SU-DHL-6 (cell line): ENCODE results near the gene DYNLT2.

Experiments
- H2AFZ ChIP-seq: fragments of 200-600 bp; sonication (generic); 2 replicates; pipeline ENCODE4 v1.6.1; 2014; ENCODE audit warnings: low read depth, mild to moderate bottlenecking, moderate library complexity, mixed read lengths, antibody characterized with exemption, low read length; ENCODE audit not compliant: severe bottlenecking
- H3F3A ChIP-seq: fragments of 200-600 bp; shearing (Covaris generic); 2 replicates; pipeline ENCODE4 v1.6.0; 2016; ENCODE audit warnings: antibody characterized with exemption, mild to moderate bottlenecking; ENCODE audit not compliant: insufficient read depth
- H3K27ac ChIP-seq: fragments of 200-600 bp; sonication (generic); 2 replicates; pipeline ENCODE4 v1.5.1; 2016; ENCODE audit warnings: low read depth, mild to moderate bottlenecking, low read length, moderate library complexity, mixed read lengths
- H3K27me3 ChIP-seq: fragments of 200-600 bp; sonication (generic), shearing (Covaris generic); 2 replicates; pipeline ENCODE4 v1.6.0; 2014; ENCODE audit warnings: mild to moderate bottlenecking, low read length
- H3K36me3 ChIP-seq: fragments of 200-600 bp; sonication (generic); 2 replicates; pipeline ENCODE4 v1.6.1; 2014; ENCODE audit warnings: mild to moderate bottlenecking, low read length, mixed read lengths
- H3K4me2 ChIP-seq: fragments of 300-600, 200-600 bp; shearing (Covaris generic), sonication (generic); 2 replicates; pipeline ENCODE4 v1.6.0; 2014; ENCODE audit warnings: low read length, low read depth, mild to moderate bottlenecking; ENCODE audit not compliant: poor library complexity, severe bottlenecking
- H3K4me3 ChIP-seq: fragments of 200-600 bp; sonication (generic); 2 replicates; pipeline ENCODE4 v1.5.1; 2014; ENCODE audit warnings: antibody characterized with exemption, low read length, mild to moderate bottlenecking, mixed read lengths; ENCODE audit not compliant: insufficient read depth, poor library complexity, severe bottlenecking
- H3K79me2 ChIP-seq: fragments of 200-600 bp; sonication (generic); 2 replicates; pipeline ENCODE4 v1.6.1; 2014; ENCODE audit warnings: mild to moderate bottlenecking, low read length, moderate library complexity; ENCODE audit not compliant: insufficient read depth
- H3K9ac ChIP-seq: fragments of 200-600 bp; sonication (generic); 2 replicates; pipeline ENCODE4 v1.7.0; 2014; ENCODE audit warnings: mild to moderate bottlenecking, low read length
- H3K9me2 ChIP-seq: fragments of 200-600 bp; sonication (generic); replicated peaks from 2 replicates; pipeline ENCODE4 v1.6.1; 2014; ENCODE audit warnings: low read length; ENCODE audit not compliant: insufficient read depth
- H3K9me3 ChIP-seq: fragments of 200-600 bp; sonication (generic); 2 replicates; pipeline ENCODE4 v1.6.1; 2014; ENCODE audit warnings: low read length, mixed read lengths; ENCODE audit not compliant: insufficient read depth
- H4K20me1 ChIP-seq: fragments of 200-600 bp; sonication (generic); 2 replicates; pipeline ENCODE4 v1.6.1; 2014; ENCODE audit warnings: low read depth, mild to moderate bottlenecking, antibody characterized with exemption, low read length, moderate library complexity, mixed read lengths
- EZH2phosphoT487 ChIP-seq: fragments of 200-600 bp; sonication (generic), shearing (Covaris generic); conservative IDR thresholded peaks from 2 replicates; pipeline ENCODE4 v1.6.1; 2018; ENCODE audit warnings: mild to moderate bottlenecking, antibody characterized with exemption, low read length, moderate library complexity, mixed read lengths
- TF ChIP-seq, protein P1 (sequence below): fragments of 200-600 bp; sonication (generic); IDR thresholded peaks from one replicate; pipeline ENCODE4 v1.5.1; 2017; ENCODE audit warnings: antibody characterized with exemption, mild to moderate bottlenecking, low read length, moderate library complexity; ENCODE audit not compliant: insufficient read depth, poor library complexity, severe bottlenecking

Gene DYNLT2

GRCh38 chr6:169782966-169783365, 31.6 kb upstream of the DYNLT2 start:
- Histone ChIP-seq H3K9ac (no peak overlapping the region), H3K9me3 (no peaks in the 10 kb centered on the region), H3K27me3 (no peaks in the 10 kb centered on the region), H3K9me2 (no peaks in the 10 kb centered on the region), H3K36me3 (no peaks in the 10 kb centered on the region), H3K79me2 (no peaks in the 10 kb centered on the region), H4K20me1 (no peaks in the 10 kb centered on the region), H3K27ac (no peak overlapping the region), H3K4me2 (no peak overlapping the region), H3K4me3 (no peak overlapping the region), H2AFZ (no peak overlapping the region), H3F3A (no peaks in the 10 kb centered on the region)
- TF ChIP-seq, protein P1, sequence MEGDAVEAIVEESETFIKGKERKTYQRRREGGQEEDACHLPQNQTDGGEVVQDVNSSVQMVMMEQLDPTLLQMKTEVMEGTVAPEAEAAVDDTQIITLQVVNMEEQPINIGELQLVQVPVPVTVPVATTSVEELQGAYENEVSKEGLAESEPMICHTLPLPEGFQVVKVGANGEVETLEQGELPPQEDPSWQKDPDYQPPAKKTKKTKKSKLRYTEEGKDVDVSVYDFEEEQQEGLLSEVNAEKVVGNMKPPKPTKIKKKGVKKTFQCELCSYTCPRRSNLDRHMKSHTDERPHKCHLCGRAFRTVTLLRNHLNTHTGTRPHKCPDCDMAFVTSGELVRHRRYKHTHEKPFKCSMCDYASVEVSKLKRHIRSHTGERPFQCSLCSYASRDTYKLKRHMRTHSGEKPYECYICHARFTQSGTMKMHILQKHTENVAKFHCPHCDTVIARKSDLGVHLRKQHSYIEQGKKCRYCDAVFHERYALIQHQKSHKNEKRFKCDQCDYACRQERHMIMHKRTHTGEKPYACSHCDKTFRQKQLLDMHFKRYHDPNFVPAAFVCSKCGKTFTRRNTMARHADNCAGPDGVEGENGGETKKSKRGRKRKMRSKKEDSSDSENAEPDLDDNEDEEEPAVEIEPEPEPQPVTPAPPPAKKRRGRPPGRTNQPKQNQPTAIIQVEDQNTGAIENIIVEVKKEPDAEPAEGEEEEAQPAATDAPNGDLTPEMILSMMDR, result no peak
- no peak for TF ChIP-seq EZH2phosphoT487

DNA sequence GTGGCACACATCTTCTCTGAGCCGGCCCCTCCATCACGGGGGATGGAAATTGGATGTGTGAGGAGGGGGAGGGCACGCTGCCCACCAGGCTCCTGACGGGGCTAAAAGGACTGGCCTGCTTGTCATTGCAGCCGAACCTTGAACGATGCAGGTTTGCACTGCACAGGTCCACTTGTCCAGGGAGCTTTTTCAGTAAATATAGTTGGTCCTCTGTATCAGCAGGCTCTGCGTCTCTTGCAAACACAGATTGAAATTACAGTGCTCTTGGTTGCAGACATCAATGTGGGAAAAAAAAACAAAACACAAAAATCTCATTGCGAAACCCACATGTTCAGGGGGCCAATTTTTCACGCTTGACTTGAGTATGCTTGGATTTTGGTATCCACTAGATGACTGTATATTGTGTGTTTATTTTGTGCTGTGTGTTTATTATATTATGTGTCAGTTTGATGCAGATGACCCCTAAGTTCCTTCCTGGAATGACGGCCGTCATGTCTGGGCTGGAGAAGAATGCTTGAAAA, 29.3 kb upstream of the DYNLT2 start:
- no peaks in the 10 kb centered on the region for H3F3A ChIP-seq
- TF ChIP-seq, protein P1, result no peak
- no peak for TF ChIP-seq EZH2phosphoT487
- no peak overlapping the region for H3K27ac ChIP-seq
- H3K36me3 ChIP-seq, result no peaks in the 10 kb centered on the region
- no peak overlapping the region for H3K4me2 ChIP-seq
- no peaks in the 10 kb centered on the region for H3K27me3 ChIP-seq
- no peaks in the 10 kb centered on the region for H3K79me2 ChIP-seq
- no peaks in the 10 kb centered on the region for H4K20me1 ChIP-seq
- H3K4me3 ChIP-seq, result no peak overlapping the region
- H3K9ac ChIP-seq, result no peak overlapping the region
- H3K9me3 ChIP-seq, result no peaks in the 10 kb centered on the region
- H2AFZ ChIP-seq, result no peak overlapping the region
- H3K9me2 ChIP-seq, result no peaks in the 10 kb centered on the region

- Histone ChIP-seq H3K36me3 (no peaks in the 10 kb centered on the region), H3K9me3 (no peaks in the 10 kb centered on the region), H3K9ac (no peak overlapping the region), H3F3A (no peaks in the 10 kb centered on the region), H3K9me2 (no peaks in the 10 kb centered on the region), H3K27me3 (no peaks in the 10 kb centered on the region), H3K4me2 (no peak overlapping the region), H4K20me1 (no peaks in the 10 kb centered on the region), H3K4me3 (no peak overlapping the region), H2AFZ (no peak overlapping the region), H3K79me2 (no peaks in the 10 kb centered on the region), H3K27ac (no peak overlapping the region)
- TF ChIP-seq, protein P1, result no peak
- no peak for TF ChIP-seq EZH2phosphoT487
These were observed 28.5 kb upstream of the DYNLT2 start for GRCh38 chr6:169779896-169780295.
